Measurements from ENCODE around the gene KIF26A. TPM values are rescaled to one million over a fixed set of nuclear protein-coding genes. Genes with fewer than 3 reads are reported as not detected.

KIF26A gene
- total RNA-seq, 2 donors from 2014 or later: 1.6 to 13.9 TPM

GRCh38 chr14:104131968-104132732 is 6.2 kb upstream of the KIF26A start:
- Histone ChIP-seq H3K9me3 (no peaks in the 10 kb centered on the region), H3K27ac (no peak overlapping the region), H3K36me3 (no peaks in the 10 kb centered on the region), H3K4me3 (no peak overlapping the region), H3K27me3 (replicated peaks; ENCODE audit: insufficient read depth) (peaks cover 22% of the 10 kb centered on the region), H3K4me1 (replicated peaks) (no peaks in the 10 kb centered on the region)
- no peak for TF ChIP-seq POLR2A (IDR thresholded peaks at IDR 0.05)
- TF ChIP-seq CTCF (IDR thresholded peaks at IDR 0.05): no peak
- TF ChIP-seq POLR2AphosphoS5 (IDR thresholded peaks at IDR 0.05): no peak
- no peak for DNase-seq (ENCODE audit: low spot score)
- intact Hi-C loops (cut with DNase I): loop anchor here (10.0 kb wide), 1 partner anchor 243 kb away; no protein-coding TSS in a partner anchor
- WGBS: 72% methylated on average over 23 of the region's 23 CpGs

GRCh38 chr14:104132981-104133380 is 5.4 kb upstream of the KIF26A start:
- WGBS: 26% methylated on average over 7 of the region's 7 CpGs
- Histone ChIP-seq H3K4me1 (replicated peaks) (peaks cover 4% of the 10 kb centered on the region), H3K36me3 (no peaks in the 10 kb centered on the region), H3K27ac (no peak overlapping the region), H3K9me3 (no peaks in the 10 kb centered on the region), H3K27me3 (replicated peaks; ENCODE audit: insufficient read depth) (peaks cover 23% of the 10 kb centered on the region), H3K4me3 (no peak overlapping the region)
- intact Hi-C loops (cut with DNase I): loop anchor here (10.0 kb wide), 1 partner anchor 242 kb away; no protein-coding TSS in a partner anchor
- TF ChIP-seq POLR2AphosphoS5 (IDR thresholded peaks at IDR 0.05) (no peak), CTCF (IDR thresholded peaks at IDR 0.05) (no peak), POLR2A (IDR thresholded peaks at IDR 0.05) (no peak)
- DNase-seq (ENCODE audit: low spot score): no peak

GRCh38 chr14:104133496-104133895 is 4.9 kb upstream of the KIF26A start:
- WGBS: 79% methylated on average over 9 of the region's 9 CpGs
- no peaks in the 10 kb centered on the region for H3K9me3 ChIP-seq
- intact Hi-C loops (cut with DNase I): loop anchor here (10.0 kb wide), 1 partner anchor 241 kb away; no protein-coding TSS in a partner anchor
- TF ChIP-seq POLR2A (IDR thresholded peaks at IDR 0.05) (no peak), POLR2AphosphoS5 (IDR thresholded peaks at IDR 0.05) (no peak), CTCF (IDR thresholded peaks at IDR 0.05) (no peak)
- H3K27ac ChIP-seq: no peak overlapping the region
- no peak overlapping the region for H3K4me3 ChIP-seq
- DNase-seq (ENCODE audit: low spot score): no peak
- H3K4me1 ChIP-seq (replicated peaks): peaks cover 4% of the 10 kb centered on the region
- peaks cover 27% of the 10 kb centered on the region for H3K27me3 ChIP-seq (replicated peaks; ENCODE audit: insufficient read depth)
- no peaks in the 10 kb centered on the region for H3K36me3 ChIP-seq

- intact Hi-C loops (cut with DNase I): loop anchor here (10.0 kb wide), 1 partner anchor 240 kb away; no protein-coding TSS in a partner anchor
- Histone ChIP-seq H3K36me3 (no peaks in the 10 kb centered on the region), H3K4me3 (no peak overlapping the region), H3K27me3 (replicated peaks; ENCODE audit: insufficient read depth) (peaks cover 27% of the 10 kb centered on the region), H3K4me1 (replicated peaks) (peaks cover 4% of the 10 kb centered on the region), H3K27ac (no peak overlapping the region), H3K9me3 (no peaks in the 10 kb centered on the region)
- WGBS: 36% methylated on average over 31 of the region's 31 CpGs
- no peak for DNase-seq (ENCODE audit: low spot score)
- TF ChIP-seq POLR2A (IDR thresholded peaks at IDR 0.05): no peak
- no peak for TF ChIP-seq POLR2AphosphoS5 (IDR thresholded peaks at IDR 0.05)
- TF ChIP-seq CTCF (IDR thresholded peaks at IDR 0.05): no peak
Observed at GRCh38 chr14:104134061-104134965, 4.1 kb upstream of the KIF26A start.

Measured in prostate gland (tissue), 2 donors.